Nephron progenitor cell (in vitro differentiated cells): ENCODE measurements around the gene SLCO2A1.

Experiments
- DNase-seq: peaks from one replicate; pipeline ENCODE4 v3.0.0; 2021
- H3K27ac Mint-ChIP-seq: 2 replicates; pipeline ENCODE4 v1.8.0; 2021; ENCODE audit warnings: mild to moderate bottlenecking, moderate library complexity, mixed read lengths
- H3K27me3 Mint-ChIP-seq: 2 replicates; pipeline ENCODE4 v1.8.0; 2021; ENCODE audit warnings: mild to moderate bottlenecking, low read depth, mixed read lengths; ENCODE audit not compliant: poor library complexity
- H3K36me3 Mint-ChIP-seq: 2 replicates; pipeline ENCODE4 v1.8.0; 2021; ENCODE audit warnings: low read depth, mixed read lengths
- H3K4me1 Mint-ChIP-seq: 2 replicates; pipeline ENCODE4 v1.8.0; 2021; ENCODE audit warnings: mixed read lengths
- H3K4me3 Mint-ChIP-seq: 2 replicates; pipeline ENCODE4 v1.8.0; 2021; ENCODE audit warnings: mild to moderate bottlenecking, moderate library complexity, mixed read lengths
- H3K9me3 Mint-ChIP-seq: 2 replicates; pipeline ENCODE4 v1.8.0; 2021; ENCODE audit warnings: mild to moderate bottlenecking, moderate library complexity, mixed read lengths
- TF ChIP-seq, protein P1 (sequence below): fragments of 200-600 bp; sonication (generic); IDR thresholded peaks from 2 replicates; pipeline ENCODE4 v1.5.0; 2021; ENCODE audit warnings: antibody characterized with exemption

SLCO2A1 gene

DNA sequence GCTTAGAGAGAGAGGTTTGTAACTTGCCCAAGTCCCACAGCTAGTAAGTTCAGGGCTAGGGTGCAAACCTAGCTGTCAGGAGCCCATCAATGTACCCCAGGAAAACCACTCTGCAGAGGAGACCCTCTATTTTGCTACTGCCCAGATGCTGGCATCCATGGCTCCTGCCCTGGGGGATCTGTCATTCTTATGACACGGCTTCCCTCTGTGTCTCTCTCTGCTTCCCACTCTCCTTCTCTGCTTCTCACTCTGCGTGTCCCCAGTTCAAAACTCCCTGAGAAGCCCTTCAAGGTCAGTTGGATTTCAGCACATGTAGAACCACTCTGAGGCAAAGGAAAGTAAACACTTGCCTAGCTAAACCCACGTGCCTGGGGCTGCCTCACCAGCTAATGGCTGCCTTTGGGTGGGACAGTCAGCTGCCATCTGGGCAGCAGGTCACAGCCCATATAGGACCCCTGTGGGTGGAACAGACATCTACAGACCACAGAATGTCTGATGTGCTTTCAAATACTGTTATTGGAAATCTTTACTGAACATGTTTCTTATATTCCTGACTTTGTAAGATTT is 29.4 kb upstream of the SLCO2A1 start:
- Mint-ChIP-seq H3K4me1 (peaks cover 91% of the 10 kb centered on the region), H3K27ac (no peak overlapping the region), H3K9me3 (no peaks in the 10 kb centered on the region), H3K36me3 (no peaks in the 10 kb centered on the region), H3K27me3 (peaks cover 20% of the 10 kb centered on the region), H3K4me3 (no peak overlapping the region)
- DNase-seq: no peak
- TF ChIP-seq, protein P1, sequence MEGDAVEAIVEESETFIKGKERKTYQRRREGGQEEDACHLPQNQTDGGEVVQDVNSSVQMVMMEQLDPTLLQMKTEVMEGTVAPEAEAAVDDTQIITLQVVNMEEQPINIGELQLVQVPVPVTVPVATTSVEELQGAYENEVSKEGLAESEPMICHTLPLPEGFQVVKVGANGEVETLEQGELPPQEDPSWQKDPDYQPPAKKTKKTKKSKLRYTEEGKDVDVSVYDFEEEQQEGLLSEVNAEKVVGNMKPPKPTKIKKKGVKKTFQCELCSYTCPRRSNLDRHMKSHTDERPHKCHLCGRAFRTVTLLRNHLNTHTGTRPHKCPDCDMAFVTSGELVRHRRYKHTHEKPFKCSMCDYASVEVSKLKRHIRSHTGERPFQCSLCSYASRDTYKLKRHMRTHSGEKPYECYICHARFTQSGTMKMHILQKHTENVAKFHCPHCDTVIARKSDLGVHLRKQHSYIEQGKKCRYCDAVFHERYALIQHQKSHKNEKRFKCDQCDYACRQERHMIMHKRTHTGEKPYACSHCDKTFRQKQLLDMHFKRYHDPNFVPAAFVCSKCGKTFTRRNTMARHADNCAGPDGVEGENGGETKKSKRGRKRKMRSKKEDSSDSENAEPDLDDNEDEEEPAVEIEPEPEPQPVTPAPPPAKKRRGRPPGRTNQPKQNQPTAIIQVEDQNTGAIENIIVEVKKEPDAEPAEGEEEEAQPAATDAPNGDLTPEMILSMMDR: no peak

DNA sequence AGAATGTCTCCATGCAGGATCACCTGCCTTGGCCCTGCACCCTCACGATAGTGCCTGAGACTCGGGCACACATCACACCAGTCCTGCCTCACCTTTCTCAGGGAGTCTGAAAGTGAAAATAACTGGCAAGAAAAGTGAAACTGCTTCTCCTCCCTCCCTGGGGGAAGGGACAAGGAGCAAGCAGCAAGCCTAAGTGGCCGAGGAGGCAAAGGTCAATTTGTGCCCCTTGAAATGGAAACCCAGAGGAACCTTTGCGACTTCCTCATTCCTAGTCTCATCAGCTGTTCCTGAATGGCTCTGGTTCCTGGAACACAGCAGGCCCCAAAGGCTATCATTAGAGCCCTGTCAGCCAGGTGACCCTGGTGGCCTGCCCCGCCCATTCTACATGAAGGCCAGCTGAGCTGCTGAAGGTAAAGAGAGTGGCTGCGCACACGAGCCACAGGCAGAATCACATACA is 28.0 kb upstream of the SLCO2A1 start:
- Mint-ChIP-seq H3K27ac (no peak overlapping the region), H3K4me3 (peak overlapping the region; percentile 26), H3K27me3 (peaks cover 17% of the 10 kb centered on the region), H3K4me1 (peaks cover 83% of the 10 kb centered on the region), H3K36me3 (no peaks in the 10 kb centered on the region), H3K9me3 (no peaks in the 10 kb centered on the region)
- TF ChIP-seq, protein P1: no peak
- no peak for DNase-seq

- Mint-ChIP-seq H3K27ac (peak overlapping the region; percentile 7), H3K4me1 (peaks cover 78% of the 10 kb centered on the region), H3K27me3 (peaks cover 14% of the 10 kb centered on the region), H3K4me3 (peak overlapping the region; percentile 26), H3K9me3 (no peaks in the 10 kb centered on the region), H3K36me3 (no peaks in the 10 kb centered on the region)
- TF ChIP-seq, protein P1: no peak
- no peak for DNase-seq
These were observed 27.4 kb upstream of the SLCO2A1 start for GRCh38 chr3:134057006-134057653.

DNA sequence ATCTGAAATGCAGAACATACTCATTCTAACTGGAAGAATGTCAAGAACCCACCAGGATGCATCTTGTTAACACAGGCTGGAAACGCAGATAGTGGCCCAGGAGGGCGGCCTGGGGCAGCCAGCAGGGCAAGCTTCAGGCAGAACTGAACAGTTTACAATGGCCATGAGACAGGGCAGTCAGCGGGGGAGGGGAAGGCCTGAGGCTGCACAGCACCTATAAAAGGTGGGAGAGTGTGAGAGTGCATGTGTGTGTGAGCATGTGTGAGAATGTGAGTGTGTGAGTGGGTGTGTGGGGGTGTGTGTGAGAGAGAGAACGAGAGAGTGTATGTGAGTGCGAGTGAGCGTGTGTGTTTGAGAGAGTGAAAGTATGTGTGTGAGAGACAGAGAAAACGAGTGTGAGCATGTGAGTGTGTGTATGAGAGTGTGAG is 26.8 kb upstream of the SLCO2A1 start:
- Mint-ChIP-seq H3K9me3 (no peaks in the 10 kb centered on the region), H3K27ac (peak overlapping the region; percentile 7), H3K27me3 (peaks cover 9% of the 10 kb centered on the region), H3K36me3 (no peaks in the 10 kb centered on the region), H3K4me1 (peaks cover 71% of the 10 kb centered on the region), H3K4me3 (peak overlapping the region; percentile 0)
- TF ChIP-seq, protein P1: no peak
- peak; percentile 21 for DNase-seq

- Mint-ChIP-seq H3K27me3 (peaks cover 2% of the 10 kb centered on the region), H3K4me1 (peaks cover 63% of the 10 kb centered on the region), H3K27ac (no peak overlapping the region), H3K9me3 (no peaks in the 10 kb centered on the region), H3K36me3 (no peaks in the 10 kb centered on the region), H3K4me3 (no peak overlapping the region)
- DNase-seq: no peak
- TF ChIP-seq, protein P1: no peak
These were observed 25.9 kb upstream of the SLCO2A1 start for GRCh38 chr3:134055661-134056060.

DNA sequence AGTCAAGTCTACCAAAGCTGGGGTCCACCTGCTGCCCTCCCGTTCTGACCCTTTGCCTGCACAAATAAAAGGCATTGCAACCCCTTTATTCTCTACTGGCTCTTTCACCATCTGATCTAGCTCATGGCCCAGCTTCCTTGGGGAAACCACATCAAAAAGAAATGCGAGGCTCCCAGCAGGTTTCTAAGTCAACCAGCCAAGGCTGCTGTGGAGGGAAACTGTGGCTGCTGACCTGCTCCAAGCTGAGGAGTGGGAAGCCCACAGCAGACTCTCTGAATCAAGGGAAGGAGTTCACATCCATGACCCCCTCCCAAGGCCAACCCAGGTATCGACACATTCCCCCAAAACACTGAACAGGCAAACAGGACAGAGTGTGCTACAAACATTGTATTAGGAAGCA is 25.2 kb upstream of the SLCO2A1 start:
- TF ChIP-seq, protein P1: no peak
- Mint-ChIP-seq H3K27ac (no peak overlapping the region), H3K4me3 (no peak overlapping the region), H3K4me1 (peaks cover 55% of the 10 kb centered on the region), H3K9me3 (no peaks in the 10 kb centered on the region), H3K36me3 (no peaks in the 10 kb centered on the region), H3K27me3 (peaks cover 2% of the 10 kb centered on the region)
- DNase-seq: no peak
